ENCODE data around the gene ABI3. TPM values are rescaled to one million over a fixed set of nuclear protein-coding genes. Genes with fewer than 3 reads are reported as not detected.

Gene ABI3
- total and polyA plus RNA-seq, 2 donors (not counting 1 experiment from before 2014, with no cell fraction given), result 15.6 to 23.3 TPM

DNA sequence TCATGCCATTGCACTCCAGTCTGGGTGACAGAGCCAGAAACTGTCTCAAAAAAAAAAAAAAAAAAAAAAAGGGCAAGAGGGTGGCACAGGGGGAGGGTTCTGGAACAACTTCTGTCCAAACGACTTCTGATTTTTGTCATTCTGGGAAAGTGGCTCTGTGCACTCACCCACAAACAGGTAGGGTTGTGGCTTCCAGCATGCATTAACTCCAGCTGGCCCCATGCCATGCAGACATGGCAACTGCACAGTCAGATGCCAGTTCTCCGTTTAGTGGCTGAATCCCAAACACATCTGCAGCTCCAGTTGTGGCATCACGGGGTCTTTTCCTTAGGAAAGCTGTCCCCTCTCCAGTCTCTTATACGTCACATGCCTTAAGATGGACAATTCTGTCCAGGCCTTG, 47.6 kb upstream of the ABI3 start:
- Mint-ChIP-seq H3K4me1 (no peaks in the 10 kb centered on the region), H3K9me3 (ENCODE audit: insufficient read depth) (no peaks in the 10 kb centered on the region), H3K27me3 (peaks cover 33% of the 10 kb centered on the region), H3K4me3 (no peak overlapping the region), H3K27ac (no peak overlapping the region)
- intact Hi-C loops (cut with micrococcal nuclease), result no loop called here
- ChIA-PET CTCF (no interaction called here), POLR2A (no interaction called here)
- no peak for DNase-seq
- 75% methylated on average over 3 of the region's 4 CpGs for WGBS (ENCODE audit: insufficient coverage)
- ATAC-seq (ENCODE audit: low read depth), result no peak
- Histone ChIP-seq H3K9ac (ENCODE audit: low read length) (no peak overlapping the region), H3K4me3 (ENCODE audit: control extremely low read depth in 1 of 5, extremely low read depth in 1 of 5, insufficient read depth in 1 of 5, low read depth in 2 of 5, low read length in 4 of 5) (no peak overlapping the region), H2AFZ (ENCODE audit: insufficient read depth, low read depth, low read length, poor library complexity, severe bottlenecking) (no peak overlapping the region), H3K9me3 (ENCODE audit: control extremely low read depth in 1 of 3, control insufficient read depth in 2 of 3, insufficient read depth in 1 of 3, low read length in 2 of 3) (no peaks in the 10 kb centered on the region), H3K36me3 (replicated peaks in 1 of 2; ENCODE audit: control extremely low read depth in 1 of 2, control insufficient read depth in 1 of 2, extremely low read depth in 1 of 2, insufficient read depth in 2 of 2, low read length in 1 of 2) (no peaks in the 10 kb centered on the region), H3K27ac (ENCODE audit: low read length in 2 of 2) (no peak overlapping the region), H4K20me1 (ENCODE audit: control insufficient read depth, insufficient read depth, low read length, poor library complexity, severe bottlenecking) (no peaks in the 10 kb centered on the region), H3K27me3 (replicated peaks in 1 of 4; ENCODE audit: control extremely low read depth in 1 of 4, control insufficient read depth in 3 of 4, insufficient read depth in 4 of 4, low read length in 3 of 4) (peaks cover 0 to 13% (median 6%) of the 10 kb centered on the region in 4 experiments), H3K4me1 (ENCODE audit: control insufficient read depth in 2 of 2, insufficient read depth in 2 of 2, low read length in 2 of 2) (no peaks in the 10 kb centered on the region), H3K4me2 (replicated peaks; ENCODE audit: low read depth, low read length, poor library complexity, severe bottlenecking) (no peak overlapping the region), H3K79me2 (ENCODE audit: control insufficient read depth, insufficient read depth, low read length) (no peaks in the 10 kb centered on the region)
- TF ChIP-seq EZH2 (IDR thresholded peaks at IDR 0.05; ENCODE audit: borderline replicate concordance, insufficient read depth, low read depth, low read length, poor library complexity, severe bottlenecking), result no peak
- TF ChIP-seq, protein P1, sequence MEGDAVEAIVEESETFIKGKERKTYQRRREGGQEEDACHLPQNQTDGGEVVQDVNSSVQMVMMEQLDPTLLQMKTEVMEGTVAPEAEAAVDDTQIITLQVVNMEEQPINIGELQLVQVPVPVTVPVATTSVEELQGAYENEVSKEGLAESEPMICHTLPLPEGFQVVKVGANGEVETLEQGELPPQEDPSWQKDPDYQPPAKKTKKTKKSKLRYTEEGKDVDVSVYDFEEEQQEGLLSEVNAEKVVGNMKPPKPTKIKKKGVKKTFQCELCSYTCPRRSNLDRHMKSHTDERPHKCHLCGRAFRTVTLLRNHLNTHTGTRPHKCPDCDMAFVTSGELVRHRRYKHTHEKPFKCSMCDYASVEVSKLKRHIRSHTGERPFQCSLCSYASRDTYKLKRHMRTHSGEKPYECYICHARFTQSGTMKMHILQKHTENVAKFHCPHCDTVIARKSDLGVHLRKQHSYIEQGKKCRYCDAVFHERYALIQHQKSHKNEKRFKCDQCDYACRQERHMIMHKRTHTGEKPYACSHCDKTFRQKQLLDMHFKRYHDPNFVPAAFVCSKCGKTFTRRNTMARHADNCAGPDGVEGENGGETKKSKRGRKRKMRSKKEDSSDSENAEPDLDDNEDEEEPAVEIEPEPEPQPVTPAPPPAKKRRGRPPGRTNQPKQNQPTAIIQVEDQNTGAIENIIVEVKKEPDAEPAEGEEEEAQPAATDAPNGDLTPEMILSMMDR (IDR thresholded peaks at IDR 0.05), result no peak

DNA sequence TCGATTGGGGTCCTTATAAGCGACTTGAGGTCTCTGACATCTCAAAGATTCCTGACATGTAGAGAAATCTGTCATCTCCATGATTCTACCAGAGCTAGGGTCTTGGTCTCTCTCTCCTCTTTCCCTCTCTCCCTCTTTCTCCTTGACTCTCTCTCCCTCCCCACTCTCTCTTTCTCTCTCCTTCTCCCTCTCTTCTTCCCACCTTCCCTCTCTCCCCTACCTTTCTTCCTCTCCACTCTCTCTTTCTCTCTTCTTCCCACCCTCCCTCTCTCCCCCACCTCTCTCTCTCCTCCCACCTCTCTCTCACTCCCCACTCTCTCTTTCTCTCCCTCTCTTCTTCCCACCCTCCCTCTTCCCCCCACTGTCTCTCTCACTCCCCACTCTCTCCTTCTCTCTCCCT, 45.4 kb upstream of the ABI3 start:
- no peak for DNase-seq
- H3K36me3 ChIP-seq (replicated peaks in 1 of 2; ENCODE audit: control extremely low read depth in 1 of 2, control insufficient read depth in 1 of 2, extremely low read depth in 1 of 2, insufficient read depth in 2 of 2, low read length in 1 of 2), result no peaks in the 10 kb centered on the region
- H3K27me3 Mint-ChIP-seq, result peaks cover 39% of the 10 kb centered on the region
- no peak for ATAC-seq (ENCODE audit: low read depth)
- intact Hi-C loops (cut with micrococcal nuclease), result no loop called here
- H3K4me3 ChIP-seq (ENCODE audit: control extremely low read depth in 1 of 5, extremely low read depth in 1 of 5, insufficient read depth in 1 of 5, low read depth in 2 of 5, low read length in 4 of 5), result no peak overlapping the region
- no peak overlapping the region for H3K27ac Mint-ChIP-seq
- H3K27ac ChIP-seq (ENCODE audit: low read length in 2 of 2), result no peak overlapping the region
- no peaks in the 10 kb centered on the region for H3K4me1 Mint-ChIP-seq
- no peaks in the 10 kb centered on the region for H3K9me3 Mint-ChIP-seq (ENCODE audit: insufficient read depth)
- no peaks in the 10 kb centered on the region for H3K79me2 ChIP-seq (ENCODE audit: control insufficient read depth, insufficient read depth, low read length)
- 77% methylated on average over 2 of the region's 2 CpGs for WGBS (ENCODE audit: insufficient coverage)
- TF ChIP-seq EZH2 (IDR thresholded peaks at IDR 0.05; ENCODE audit: borderline replicate concordance, insufficient read depth, low read depth, low read length, poor library complexity, severe bottlenecking), result no peak
- TF ChIP-seq, protein P1 (IDR thresholded peaks at IDR 0.05), result no peak
- peaks cover 0 to 22% (median 12%) of the 10 kb centered on the region in 4 experiments for H3K27me3 ChIP-seq (replicated peaks in 1 of 4; ENCODE audit: control extremely low read depth in 1 of 4, control insufficient read depth in 3 of 4, insufficient read depth in 4 of 4, low read length in 3 of 4)
- ChIA-PET CTCF (no interaction called here), POLR2A (no interaction called here)
- H4K20me1 ChIP-seq (ENCODE audit: control insufficient read depth, insufficient read depth, low read length, poor library complexity, severe bottlenecking), result no peaks in the 10 kb centered on the region
- H3K4me3 Mint-ChIP-seq, result no peak overlapping the region
- H3K9ac ChIP-seq (ENCODE audit: low read length), result no peak overlapping the region
- peaks cover 0 to 3% (median under 1%) of the 10 kb centered on the region in 3 donors for H3K9me3 ChIP-seq (ENCODE audit: control extremely low read depth in 1 of 3, control insufficient read depth in 2 of 3, insufficient read depth in 1 of 3, low read length in 2 of 3)
- no peak overlapping the region for H2AFZ ChIP-seq (ENCODE audit: insufficient read depth, low read depth, low read length, poor library complexity, severe bottlenecking)
- H3K4me1 ChIP-seq (ENCODE audit: control insufficient read depth in 2 of 2, insufficient read depth in 2 of 2, low read length in 2 of 2), result no peaks in the 10 kb centered on the region
- no peak overlapping the region for H3K4me2 ChIP-seq (replicated peaks; ENCODE audit: low read depth, low read length, poor library complexity, severe bottlenecking)
